Measurements from ENCODE around the gene PIP5K1B.
"Not testable (repeated sequence)": the region's sequence is repeated elsewhere in the genome, so short reads cannot be mapped to it uniquely, and the experiment has no call there.

PIP5K1B gene

GRCh38 chr9:68697851-68698250 lies 7.2 kb upstream of the PIP5K1B start (continued):
- TF ChIP-seq PATZ1 (CRISPR knock-in tag; IDR thresholded peaks at IDR 0.05; ENCODE audit: borderline replicate concordance) (no peak), TCF4 (CRISPR knock-in tag; IDR thresholded peaks at IDR 0.05; ENCODE audit: borderline replicate concordance) (no peak)
- TF ChIP-seq, protein P1, sequence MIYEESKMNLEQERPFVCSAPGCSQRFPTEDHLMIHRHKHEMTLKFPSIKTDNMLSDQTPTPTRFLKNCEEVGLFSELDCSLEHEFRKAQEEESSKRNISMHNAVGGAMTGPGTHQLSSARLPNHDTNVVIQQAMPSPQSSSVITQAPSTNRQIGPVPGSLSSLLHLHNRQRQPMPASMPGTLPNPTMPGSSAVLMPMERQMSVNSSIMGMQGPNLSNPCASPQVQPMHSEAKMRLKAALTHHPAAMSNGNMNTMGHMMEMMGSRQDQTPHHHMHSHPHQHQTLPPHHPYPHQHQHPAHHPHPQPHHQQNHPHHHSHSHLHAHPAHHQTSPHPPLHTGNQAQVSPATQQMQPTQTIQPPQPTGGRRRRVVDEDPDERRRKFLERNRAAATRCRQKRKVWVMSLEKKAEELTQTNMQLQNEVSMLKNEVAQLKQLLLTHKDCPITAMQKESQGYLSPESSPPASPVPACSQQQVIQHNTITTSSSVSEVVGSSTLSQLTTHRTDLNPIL (CRISPR knock-in tag; IDR thresholded peaks at IDR 0.05; ENCODE audit: low read depth) = no peak

GRCh38 chr9:68698943-68699509 lies 6.0 kb upstream of the PIP5K1B start:
- TF ChIP-seq ARNTL (CRISPR knock-in tag; IDR thresholded peaks at IDR 0.05; ENCODE audit: borderline replicate concordance, low read depth) (no peak), CSDC2 (CRISPR knock-in tag; IDR thresholded peaks at IDR 0.05) (no peak), PPARA (CRISPR knock-in tag; IDR thresholded peaks at IDR 0.05; ENCODE audit: borderline replicate concordance) (no peak), ZNF8 (CRISPR knock-in tag; IDR thresholded peaks at IDR 0.05) (no peak), ZC3H10 (CRISPR knock-in tag; IDR thresholded peaks at IDR 0.05) (no peak), OSR1 (CRISPR knock-in tag; IDR thresholded peaks at IDR 0.05) (no peak), ZFP30 (CRISPR knock-in tag; IDR thresholded peaks at IDR 0.05) (no peak)
- TF ChIP-seq, protein P2, sequence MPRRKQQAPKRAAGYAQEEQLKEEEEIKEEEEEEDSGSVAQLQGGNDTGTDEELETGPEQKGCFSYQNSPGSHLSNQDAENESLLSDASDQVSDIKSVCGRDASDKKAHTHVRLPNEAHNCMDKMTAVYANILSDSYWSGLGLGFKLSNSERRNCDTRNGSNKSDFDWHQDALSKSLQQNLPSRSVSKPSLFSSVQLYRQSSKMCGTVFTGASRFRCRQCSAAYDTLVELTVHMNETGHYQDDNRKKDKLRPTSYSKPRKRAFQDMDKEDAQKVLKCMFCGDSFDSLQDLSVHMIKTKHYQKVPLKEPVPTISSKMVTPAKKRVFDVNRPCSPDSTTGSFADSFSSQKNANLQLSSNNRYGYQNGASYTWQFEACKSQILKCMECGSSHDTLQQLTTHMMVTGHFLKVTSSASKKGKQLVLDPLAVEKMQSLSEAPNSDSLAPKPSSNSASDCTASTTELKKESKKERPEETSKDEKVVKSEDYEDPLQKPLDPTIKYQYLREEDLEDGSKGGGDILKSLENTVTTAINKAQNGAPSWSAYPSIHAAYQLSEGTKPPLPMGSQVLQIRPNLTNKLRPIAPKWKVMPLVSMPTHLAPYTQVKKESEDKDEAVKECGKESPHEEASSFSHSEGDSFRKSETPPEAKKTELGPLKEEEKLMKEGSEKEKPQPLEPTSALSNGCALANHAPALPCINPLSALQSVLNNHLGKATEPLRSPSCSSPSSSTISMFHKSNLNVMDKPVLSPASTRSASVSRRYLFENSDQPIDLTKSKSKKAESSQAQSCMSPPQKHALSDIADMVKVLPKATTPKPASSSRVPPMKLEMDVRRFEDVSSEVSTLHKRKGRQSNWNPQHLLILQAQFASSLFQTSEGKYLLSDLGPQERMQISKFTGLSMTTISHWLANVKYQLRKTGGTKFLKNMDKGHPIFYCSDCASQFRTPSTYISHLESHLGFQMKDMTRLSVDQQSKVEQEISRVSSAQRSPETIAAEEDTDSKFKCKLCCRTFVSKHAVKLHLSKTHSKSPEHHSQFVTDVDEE (CRISPR knock-in tag; IDR thresholded peaks at IDR 0.05) = no peak
- ATAC-seq = no peak

- not testable (repeated sequence) for ATAC-seq
These were observed 5.4 kb upstream of the PIP5K1B start for GRCh38 chr9:68699625-68700024.

- no peak for ATAC-seq
- no peak for TF ChIP-seq BACH2 (CRISPR knock-in tag; IDR thresholded peaks at IDR 0.05; ENCODE audit: borderline replicate concordance)
- TF ChIP-seq, protein P1 (CRISPR knock-in tag; IDR thresholded peaks at IDR 0.05; ENCODE audit: low read depth) = no peak
- no peak for TF ChIP-seq GLIS3 (CRISPR knock-in tag; IDR thresholded peaks at IDR 0.05)
- TF ChIP-seq ZNF8 (CRISPR knock-in tag; IDR thresholded peaks at IDR 0.05) = no peak
- no peak for TF ChIP-seq ZNF70 (CRISPR knock-in tag; IDR thresholded peaks at IDR 0.05)
- TF ChIP-seq ZFP3 (CRISPR knock-in tag; IDR thresholded peaks at IDR 0.05) = no peak
- TF ChIP-seq TOX (CRISPR knock-in tag; IDR thresholded peaks at IDR 0.05; ENCODE audit: borderline replicate concordance) = no peak
- no peak for TF ChIP-seq TCF4 (CRISPR knock-in tag; IDR thresholded peaks at IDR 0.05; ENCODE audit: borderline replicate concordance)
These were observed 2.5 kb upstream of the PIP5K1B start for GRCh38 chr9:68702493-68702892.

- ATAC-seq = no peak
- no peak for TF ChIP-seq ZC3H10 (CRISPR knock-in tag; IDR thresholded peaks at IDR 0.05)
- TF ChIP-seq BACH2 (CRISPR knock-in tag; IDR thresholded peaks at IDR 0.05; ENCODE audit: borderline replicate concordance) = no peak
- no peak for TF ChIP-seq CSDC2 (CRISPR knock-in tag; IDR thresholded peaks at IDR 0.05)
- TF ChIP-seq ZNF8 (CRISPR knock-in tag; IDR thresholded peaks at IDR 0.05) = no peak
- TF ChIP-seq RARB (CRISPR knock-in tag; IDR thresholded peaks at IDR 0.05) = no peak
- no peak for TF ChIP-seq OSR1 (CRISPR knock-in tag; IDR thresholded peaks at IDR 0.05)
- TF ChIP-seq ESRRG (CRISPR knock-in tag; IDR thresholded peaks at IDR 0.05) = no peak
- no peak for TF ChIP-seq TOX (CRISPR knock-in tag; IDR thresholded peaks at IDR 0.05; ENCODE audit: borderline replicate concordance)
- TF ChIP-seq, protein P2 (CRISPR knock-in tag; IDR thresholded peaks at IDR 0.05) = no peak
- TF ChIP-seq PATZ1 (CRISPR knock-in tag; IDR thresholded peaks at IDR 0.05; ENCODE audit: borderline replicate concordance) = no peak
- no peak for TF ChIP-seq TCF4 (CRISPR knock-in tag; IDR thresholded peaks at IDR 0.05; ENCODE audit: borderline replicate concordance)
- no peak for TF ChIP-seq SNAI2 (CRISPR knock-in tag; IDR thresholded peaks at IDR 0.05)
- no peak for TF ChIP-seq ZFP3 (CRISPR knock-in tag; IDR thresholded peaks at IDR 0.05)
- TF ChIP-seq ZNF565 (CRISPR knock-in tag; conservative IDR thresholded peaks at IDR 0.05; ENCODE audit: low read depth) = no peak
- TF ChIP-seq ISL1 (CRISPR knock-in tag; IDR thresholded peaks at IDR 0.05) = no peak
- TF ChIP-seq GLIS3 (CRISPR knock-in tag; IDR thresholded peaks at IDR 0.05) = no peak
- no peak for TF ChIP-seq PPARA (CRISPR knock-in tag; IDR thresholded peaks at IDR 0.05; ENCODE audit: borderline replicate concordance)
These were observed 1.4 kb upstream of the PIP5K1B start for GRCh38 chr9:68703672-68704071.

Data from SK-N-SH treated with all-trans-retinoic acid at 6 μM for 48 hours (cell line).